RCC 7860 (cell line): Measurements from ENCODE around the gene GLT8D1.
A peak's percentile ranks its signal among the peaks of the same experiment; 100 is the strongest.
"Not testable (repeated sequence)": the region's sequence is repeated elsewhere in the genome, so short reads cannot be mapped to it uniquely, and the experiment has no call there.

ENCODE experiments used
- DNase-seq: peaks from one replicate; pipeline ENCODE4 v3.0.0-alpha.2; 2015; ENCODE audit warnings: low spot score
- FAIRE-seq: peaks from 2 replicates; lab custom pipeline; 2012; peaks lifted over from hg19 to GRCh38; lab: Jason Lieb, UNC

Gene GLT8D1, protein sequence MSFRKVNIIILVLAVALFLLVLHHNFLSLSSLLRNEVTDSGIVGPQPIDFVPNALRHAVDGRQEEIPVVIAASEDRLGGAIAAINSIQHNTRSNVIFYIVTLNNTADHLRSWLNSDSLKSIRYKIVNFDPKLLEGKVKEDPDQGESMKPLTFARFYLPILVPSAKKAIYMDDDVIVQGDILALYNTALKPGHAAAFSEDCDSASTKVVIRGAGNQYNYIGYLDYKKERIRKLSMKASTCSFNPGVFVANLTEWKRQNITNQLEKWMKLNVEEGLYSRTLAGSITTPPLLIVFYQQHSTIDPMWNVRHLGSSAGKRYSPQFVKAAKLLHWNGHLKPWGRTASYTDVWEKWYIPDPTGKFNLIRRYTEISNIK

DNA sequence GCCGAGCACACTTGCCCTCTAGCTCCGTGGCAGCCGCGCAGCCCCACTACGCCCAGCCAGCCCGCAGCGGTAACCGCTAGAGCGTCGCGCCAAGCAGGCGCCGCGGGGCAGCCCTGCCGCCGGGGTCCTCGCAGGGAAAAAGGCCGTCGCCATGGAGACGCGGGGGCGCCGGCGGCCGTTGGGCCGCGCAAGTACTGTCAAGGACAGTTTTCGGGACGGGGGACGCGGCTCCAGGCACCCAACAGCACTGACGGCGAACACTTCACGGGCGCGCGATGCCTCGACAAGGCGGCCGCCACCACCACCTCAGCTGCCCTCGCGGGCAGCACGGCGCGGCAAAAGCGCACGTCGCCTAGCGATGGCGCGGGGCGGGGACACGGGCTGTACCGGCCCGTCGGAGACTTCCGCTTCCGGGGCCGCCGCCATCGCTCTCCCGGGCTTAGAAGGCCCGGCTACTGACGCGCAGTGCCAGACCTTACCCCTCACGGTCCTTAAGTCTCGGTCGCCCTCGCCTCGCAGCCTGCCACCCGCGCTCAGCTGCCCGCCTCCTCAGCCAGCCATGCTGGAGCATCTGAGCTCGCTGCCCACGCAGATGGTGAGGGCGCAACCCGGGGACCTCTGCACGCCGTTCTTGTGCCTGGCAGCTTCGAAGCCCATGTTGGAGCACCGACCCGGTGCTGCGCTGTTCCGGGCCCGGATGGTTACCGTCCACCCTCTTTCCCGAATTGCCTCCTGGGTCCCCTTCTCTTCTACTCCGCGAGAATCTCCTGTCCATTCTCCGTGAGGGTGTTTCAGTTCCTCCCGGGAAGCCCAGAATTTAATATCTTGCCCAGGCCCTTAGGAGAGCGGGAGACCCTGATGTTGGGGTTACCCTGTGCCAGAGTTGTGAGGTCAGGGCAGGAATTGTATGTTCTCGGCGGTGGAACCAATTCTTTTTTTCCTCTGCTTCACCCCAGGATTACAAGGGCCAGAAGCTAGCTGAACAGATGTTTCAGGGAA lies at the start of gene GLT8D1, which contains the start of gene SPCS1:
Gene GLT8D1, minus strand, starts transcription at position 104 of the 999 bp plus-strand sequence. CDS start 5,331 bp downstream, outside the sequence.
Gene SPCS1, plus strand, starts transcription at position 419 of the 999 bp plus-strand sequence. Its CDS starts 141 bp downstream, at position 560.
- FAIRE-seq (no peak), DNase-seq (peak; percentile 61)

DNA sequence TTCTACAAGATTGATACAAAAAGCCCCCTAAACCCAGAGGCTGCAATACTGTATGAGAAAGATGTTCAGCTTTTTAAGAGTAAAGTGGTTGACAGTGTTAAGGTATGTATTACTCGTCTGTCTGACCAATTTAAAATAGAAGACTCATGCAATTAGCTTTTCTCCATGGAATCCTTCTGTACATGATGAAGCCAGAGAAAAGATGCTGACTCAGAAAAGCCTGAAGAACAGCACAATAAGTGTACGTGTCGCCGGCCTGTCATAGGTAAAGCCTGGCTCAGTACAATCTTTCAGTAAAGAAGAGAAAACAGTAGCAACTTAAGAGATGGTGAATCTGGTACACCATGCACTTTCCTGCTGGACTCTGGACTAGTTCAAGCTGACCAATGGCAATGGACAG lies 48.8 kb upstream of the GLT8D1 start:
- DNase-seq (no peak), FAIRE-seq (no peak)

DNA sequence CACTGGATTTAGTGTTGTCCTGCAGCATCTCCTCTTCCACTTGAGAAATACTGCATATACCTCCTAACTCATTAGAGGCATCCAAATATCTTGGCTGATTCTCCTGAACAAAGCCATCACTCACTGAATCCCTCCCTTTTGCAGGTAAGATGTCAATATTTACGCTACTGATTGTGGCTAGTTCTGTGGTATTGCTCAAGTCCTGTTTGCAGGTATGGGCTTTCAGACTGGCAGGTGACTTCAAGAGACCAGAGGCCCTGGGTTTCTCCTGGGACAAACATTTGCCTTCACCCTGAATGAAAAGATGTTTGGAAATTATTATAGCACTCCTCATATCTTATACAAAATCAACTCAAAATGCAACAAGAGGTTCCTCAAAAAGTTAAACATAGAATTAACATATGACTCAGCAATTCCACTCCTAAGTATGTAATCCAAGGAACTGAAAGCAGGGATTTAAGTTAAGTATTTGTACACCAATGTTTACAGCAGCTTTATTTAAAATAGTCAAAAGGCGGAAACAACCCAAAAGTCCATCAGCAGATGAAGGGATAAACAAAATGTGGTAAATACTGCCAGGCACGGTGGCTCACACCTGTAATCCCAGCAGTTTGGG lies 46.6 kb upstream of the GLT8D1 start:
- no peak for FAIRE-seq
- DNase-seq: no peak

DNA sequence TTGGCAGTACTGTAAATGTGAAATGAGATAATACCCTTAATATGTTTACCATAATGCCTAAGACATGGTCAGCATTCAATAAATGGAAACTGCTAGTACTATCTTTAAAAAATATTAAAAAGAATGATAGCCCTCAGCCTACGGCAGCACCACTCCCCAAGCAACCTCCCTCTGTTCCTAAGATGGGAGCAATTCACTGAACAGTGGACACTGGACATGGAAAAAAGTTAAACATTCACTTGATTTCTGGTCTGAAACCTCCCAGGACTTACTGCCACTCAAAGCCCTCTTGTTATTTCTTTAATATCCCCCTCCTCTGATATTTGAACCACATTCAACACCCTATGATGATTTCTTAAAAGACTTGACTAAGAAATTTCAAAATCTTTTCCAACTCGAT lies 38.1 kb upstream of the GLT8D1 start:
- FAIRE-seq: no peak
- no peak for DNase-seq

DNA sequence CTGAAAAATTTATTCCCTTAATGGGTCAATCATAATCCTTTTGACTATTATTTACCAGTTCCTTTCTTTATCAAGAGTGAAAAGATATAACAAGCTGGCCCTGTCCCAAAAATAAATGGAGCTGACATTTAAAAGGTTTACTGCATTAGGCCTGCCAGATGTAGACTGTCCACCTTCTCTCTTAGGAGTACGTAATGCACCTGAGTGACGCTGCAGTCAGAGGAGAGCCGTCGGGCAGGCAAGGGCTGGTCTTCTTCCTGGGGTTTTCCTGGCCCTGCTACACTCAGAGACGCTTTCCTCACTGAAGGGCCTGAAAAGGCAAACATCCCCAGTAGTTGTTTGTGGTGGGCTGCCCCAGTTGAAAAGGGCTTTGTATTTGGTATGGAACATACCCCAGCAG lies 37.6 kb upstream of the GLT8D1 start:
- FAIRE-seq (no peak), DNase-seq (no peak)

DNA sequence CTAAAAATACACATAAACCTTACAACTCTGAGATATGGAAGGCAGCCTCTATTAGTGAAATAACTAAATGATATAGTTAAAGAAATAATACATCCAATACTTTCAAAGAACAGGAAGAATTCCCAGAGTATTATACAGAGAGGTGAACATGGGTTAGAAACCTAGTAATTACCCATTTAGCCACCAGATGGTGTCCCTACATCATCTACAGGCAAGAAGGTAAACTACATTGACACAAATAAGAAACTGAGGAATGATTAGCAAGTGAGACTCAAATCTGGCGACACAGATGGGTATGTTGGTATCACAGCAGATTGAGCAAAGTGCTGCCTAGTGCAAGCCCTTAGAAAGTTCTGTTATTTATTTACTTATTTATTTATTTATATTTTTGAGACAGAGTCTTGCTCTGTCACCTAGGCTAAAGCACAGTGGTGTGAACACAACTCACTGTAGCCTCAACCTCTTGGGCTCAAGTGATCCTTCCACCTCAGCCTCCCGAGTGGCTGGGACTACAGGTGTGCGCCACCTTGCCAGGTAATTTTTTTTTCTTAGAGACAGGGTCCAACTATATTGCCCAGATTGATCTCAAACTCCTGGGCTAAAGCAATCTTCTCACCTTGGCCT lies 36.9 kb upstream of the GLT8D1 start:
- peak; percentile 25 for DNase-seq

DNA sequence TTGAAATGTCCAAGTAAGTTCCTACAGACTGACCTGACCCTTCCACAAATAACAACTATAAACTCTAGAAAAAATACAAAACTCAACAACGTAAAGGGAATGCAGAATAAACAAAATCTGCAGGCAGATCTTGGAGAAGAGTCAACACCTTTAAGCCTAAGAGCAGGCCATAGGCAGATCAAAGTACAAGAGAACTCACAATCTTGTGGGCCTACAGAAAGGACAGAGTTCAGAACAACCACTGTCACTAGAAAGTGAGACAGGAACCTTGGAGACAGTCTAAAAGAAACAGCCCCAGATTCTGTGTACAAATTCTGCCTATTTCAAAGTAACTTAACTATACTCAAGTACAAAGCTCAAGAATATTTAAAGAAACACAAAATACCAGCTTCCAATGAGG lies 34.1 kb upstream of the GLT8D1 start:
- FAIRE-seq (no peak), DNase-seq (no peak)

More for the DNA sequence above, 36.9 kb upstream of the GLT8D1 start:
- peak; percentile 45 for FAIRE-seq

DNA sequence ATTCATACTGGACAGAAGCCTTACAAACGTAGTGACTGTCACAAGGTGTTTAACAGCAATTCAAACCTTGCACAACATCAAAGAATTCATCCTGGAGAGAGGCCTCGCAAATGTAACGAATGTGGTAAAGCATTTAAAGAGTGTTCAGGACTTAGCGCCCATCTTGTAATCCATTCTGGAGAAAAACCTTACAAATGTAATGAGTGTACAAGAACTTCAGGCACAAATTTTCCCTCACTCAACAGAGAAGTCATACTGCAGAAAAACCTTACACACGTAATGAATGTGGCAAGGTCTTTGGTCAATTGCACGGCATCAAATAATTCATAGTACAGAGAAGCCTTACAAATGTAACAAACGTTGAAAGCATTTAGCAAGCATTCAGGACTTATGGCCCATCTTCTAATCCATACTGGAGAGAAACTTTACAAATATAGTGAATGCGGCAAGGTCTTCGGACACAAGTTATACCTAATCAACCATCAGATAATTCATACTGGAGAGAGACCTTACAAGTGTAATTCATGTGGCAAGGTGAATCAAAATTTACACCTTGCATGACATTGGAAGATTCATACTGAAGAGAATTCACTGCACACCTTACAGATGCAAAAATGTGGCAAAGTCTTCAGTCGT lies 27.8 kb upstream of the GLT8D1 start:
- no peak for FAIRE-seq
- no peak for DNase-seq

DNA sequence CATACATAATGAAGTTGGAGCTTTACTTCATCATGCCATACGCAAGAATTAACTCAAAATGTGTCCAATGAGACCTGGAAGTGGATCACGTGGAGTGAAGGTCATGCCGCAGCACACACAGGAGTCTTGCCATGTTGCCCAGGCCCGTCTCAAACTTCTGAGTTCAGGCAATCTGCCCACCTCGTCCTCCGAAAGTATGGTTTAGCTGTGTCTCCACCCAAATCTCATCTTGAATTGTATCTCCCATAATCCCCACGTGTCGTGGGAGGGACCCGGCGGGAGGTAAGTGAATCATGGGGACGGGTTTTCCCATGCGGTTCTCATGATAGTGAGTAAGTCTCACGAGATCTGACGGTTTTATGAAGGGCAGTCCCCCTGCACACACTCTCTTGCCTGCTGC lies 26.0 kb upstream of the GLT8D1 start:
- DNase-seq (no peak), FAIRE-seq (no peak)

DNA sequence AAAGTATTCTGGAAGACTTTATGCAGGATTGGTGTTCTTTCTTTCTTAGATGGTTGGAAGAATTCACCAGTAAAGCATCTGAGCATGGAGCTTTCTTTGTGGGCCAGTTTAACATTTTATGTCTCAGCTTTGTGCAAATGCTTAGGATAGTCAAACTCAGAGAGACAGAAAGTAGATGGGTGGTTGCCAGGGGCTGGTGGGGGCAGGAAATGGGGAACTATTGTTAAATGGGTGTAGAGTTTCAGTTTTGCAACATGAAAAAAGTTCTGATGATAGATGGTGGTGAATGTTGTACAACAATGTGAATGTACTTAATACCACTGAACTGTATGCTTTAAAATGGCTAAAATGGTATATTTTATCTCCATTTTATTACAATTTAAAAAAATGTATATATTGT lies 25.1 kb upstream of the GLT8D1 start:
- DNase-seq: no peak
- FAIRE-seq: no peak

DNA sequence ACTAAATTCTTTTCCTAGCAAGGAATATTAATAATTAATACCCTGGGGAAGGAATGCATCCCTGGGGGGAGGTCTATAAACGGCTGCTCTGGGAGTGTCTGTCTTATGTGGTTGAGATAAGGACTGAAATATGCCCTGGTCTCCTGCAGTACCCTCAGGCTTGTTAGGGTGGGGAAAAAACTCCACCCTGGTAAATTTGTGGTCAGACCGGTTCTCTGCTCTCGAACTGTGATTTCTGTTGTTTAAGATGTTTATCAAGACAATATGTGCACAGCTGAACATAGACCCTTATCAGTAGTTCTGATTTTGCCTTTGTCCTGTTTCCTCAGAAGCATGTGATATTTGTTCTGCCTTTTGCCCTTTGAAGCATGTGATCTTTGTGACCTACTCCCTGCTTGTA lies 23.2 kb upstream of the GLT8D1 start:
- DNase-seq: not testable (repeated sequence)

DNA sequence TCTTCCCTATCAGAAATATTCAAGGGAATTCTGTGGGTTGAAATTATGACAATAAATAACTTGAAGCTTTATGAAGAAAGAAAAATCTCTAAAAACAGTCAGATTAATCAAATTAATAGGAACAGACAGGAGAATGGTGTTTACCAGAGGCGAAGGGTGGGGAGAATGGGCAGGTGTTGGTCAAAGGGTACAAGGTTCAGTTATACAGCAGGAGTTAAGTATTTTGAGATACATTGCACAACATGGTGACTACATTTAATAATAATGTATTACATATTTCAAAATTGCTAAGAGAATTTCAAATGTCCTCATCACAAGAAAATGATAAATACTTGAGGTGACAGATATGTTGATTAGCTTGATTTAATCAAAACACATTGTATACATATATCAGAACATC lies 18.9 kb upstream of the GLT8D1 start:
- FAIRE-seq (no peak), DNase-seq (no peak)

More for the DNA sequence above, 23.2 kb upstream of the GLT8D1 start:
- not testable (repeated sequence) for FAIRE-seq

DNA sequence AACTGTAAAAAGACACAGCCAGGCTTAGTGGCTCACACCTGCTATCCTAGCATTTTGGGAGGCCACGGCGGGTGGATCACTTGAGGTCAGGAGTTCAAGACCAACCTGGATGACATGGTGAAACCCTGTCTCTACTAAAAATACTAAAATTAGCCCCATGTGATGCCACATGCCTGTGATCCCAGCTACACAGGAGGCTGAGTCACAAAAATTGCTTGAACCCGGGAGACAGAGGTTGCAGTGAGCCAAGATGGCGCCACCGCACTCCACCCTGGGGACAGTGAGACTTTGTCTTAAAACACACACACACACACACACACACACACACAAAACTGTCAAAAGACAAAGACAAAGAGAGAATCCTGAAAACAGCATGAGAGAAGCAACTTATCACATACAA lies 18.3 kb upstream of the GLT8D1 start:
- DNase-seq (no peak), FAIRE-seq (no peak)

DNA sequence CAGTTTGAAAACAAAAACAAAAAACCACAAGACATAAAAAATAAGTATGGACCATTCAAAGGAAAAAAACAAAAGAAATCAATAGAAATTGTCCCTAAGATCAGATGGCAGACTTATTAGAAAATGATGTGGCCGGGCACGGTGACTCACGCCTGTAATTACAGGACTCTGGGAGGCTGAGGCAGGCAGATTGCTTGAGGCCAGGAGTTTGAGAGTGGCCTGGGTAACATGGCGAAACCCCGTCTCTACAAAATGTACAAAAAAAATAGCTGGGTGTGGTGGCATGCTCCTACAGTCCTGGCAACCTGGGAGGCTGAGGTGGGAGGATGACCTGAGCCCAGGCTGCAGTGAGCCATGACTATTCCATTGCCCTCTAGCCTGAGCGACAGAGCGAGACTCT lies 16.9 kb upstream of the GLT8D1 start:
- DNase-seq: no peak
- no peak for FAIRE-seq

DNA sequence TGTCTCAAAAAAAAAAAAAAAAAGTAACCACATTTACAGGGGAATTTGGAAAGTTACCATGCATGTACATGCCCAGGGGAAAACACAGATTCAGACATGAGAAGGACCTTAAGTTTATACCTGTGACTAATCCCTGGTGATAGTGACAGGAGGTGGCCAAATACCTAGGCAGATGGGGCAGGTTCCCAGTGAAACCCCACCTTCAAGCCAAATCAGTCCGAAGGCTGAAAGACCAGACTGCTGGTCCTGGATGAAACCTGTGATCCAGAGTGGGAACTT lies 16.1 kb upstream of the GLT8D1 start:
- no peak for DNase-seq
- FAIRE-seq: no peak

DNA sequence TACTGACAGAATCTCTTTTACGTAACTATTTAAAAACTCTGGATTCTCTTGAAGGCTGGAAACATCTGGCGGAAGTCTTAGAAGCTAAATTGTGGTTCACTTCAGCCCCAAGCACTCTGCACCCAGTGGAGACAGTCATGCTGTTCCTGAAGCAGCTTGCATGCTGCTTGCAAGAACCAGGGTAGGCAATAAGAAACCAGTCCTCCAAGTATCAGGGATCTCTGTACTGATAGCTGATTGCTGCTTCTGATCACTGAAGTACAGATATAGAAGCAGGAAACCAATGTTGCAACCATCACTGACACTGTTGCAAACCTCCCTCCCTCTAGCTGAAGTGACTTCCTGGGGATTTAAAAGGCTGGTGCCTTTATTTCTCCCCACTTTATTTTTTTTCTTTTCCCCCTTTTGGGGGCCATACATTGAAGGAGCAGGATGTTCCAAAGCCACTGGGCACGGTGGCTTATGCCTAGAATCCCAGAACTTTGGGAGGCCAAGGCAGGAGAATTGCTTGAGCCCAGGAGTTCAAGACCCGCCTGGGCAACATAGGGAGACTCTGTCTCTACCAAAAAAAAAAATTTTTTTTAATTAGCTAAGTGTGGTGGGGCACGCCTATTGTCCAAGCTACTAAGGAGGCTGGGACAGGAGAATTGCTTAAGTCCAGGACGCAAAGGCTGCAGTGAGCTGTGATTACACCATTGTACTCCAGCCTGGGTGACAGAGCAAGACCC lies 15.6 kb upstream of the GLT8D1 start:
- FAIRE-seq (no peak), DNase-seq (no peak)

DNA sequence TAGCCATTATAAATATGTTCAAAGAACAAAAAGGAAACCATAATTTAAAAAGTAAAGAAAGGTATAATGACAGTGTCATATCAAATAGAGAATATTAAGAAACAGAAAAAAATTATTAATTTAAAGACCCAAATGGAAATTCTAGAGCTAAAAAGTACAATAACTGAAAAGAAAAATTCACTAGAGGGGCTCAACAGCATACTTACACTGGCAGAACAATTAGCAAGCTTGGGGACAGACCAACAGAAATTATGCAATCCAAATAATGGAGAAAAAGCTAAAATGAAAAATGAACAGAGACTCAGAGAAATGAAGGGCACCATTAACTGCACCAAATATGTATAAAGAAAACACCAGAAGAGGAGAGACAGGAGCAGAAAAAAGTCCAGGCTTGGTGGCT lies 14.0 kb upstream of the GLT8D1 start:
- FAIRE-seq (no peak), DNase-seq (no peak)

DNA sequence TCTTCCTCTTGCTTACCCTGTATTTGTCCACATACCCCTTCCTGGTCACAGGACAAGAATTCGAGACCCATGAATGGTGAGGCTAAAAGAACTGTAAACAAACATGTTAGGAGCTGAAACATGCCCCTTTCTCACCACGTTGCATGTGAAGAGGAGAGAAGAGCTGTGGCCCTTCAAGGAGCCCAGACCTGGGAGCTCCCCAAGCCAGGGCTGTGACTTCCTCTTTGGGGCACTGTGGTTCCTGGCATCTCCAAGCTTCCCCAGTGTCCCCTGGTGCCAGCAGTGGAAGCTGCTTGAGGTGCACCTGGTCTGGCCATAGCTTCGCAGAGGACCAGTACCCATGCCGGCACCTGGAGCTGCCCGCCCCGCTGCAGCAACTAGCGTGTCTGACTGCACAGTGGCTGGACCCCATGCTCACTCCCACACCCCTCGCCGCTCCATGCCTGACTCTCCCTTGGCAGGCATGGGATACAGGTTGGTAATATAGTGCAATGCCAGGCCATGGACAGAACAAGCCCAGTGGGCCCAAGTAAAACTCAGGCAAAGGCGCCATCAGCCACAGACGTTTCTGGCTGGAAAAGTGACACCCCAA lies 10.2 kb upstream of the GLT8D1 start:
- DNase-seq (no peak), FAIRE-seq (no peak)
